ENCODE measurements around the gene CSAG1. TPM values are rescaled to one million over a fixed set of nuclear protein-coding genes. Genes with fewer than 3 reads are reported as not detected.
"Not testable (repeated sequence)": the region's sequence is repeated elsewhere in the genome, so short reads cannot be mapped to it uniquely, and the experiment has no call there.

Gene CSAG1
- not detected for polyA plus RNA-seq (ENCODE audit: insufficient read length in 4 of 4)

- DNase-seq (ENCODE audit: low read depth in 4 of 4, low spot score in 3 of 4): no peak
Measured at GRCh38 chrX:152733261-152733975, at the start of gene CSAG1, which contains the start of gene MAGEA12. TSS of gene CSAG1 (minus strand) at chrX:152733721. CDS start at chrX:152732460, 1,261 bp downstream. TSS of gene MAGEA12 (plus strand) at chrX:152733757. CDS start at chrX:152736162, 2,405 bp downstream.

GRCh38 chrX:152769549-152770289 lies 36.2 kb upstream of the CSAG1 start, which contains the start of gene MAGEA6:
TSS of gene MAGEA6 (minus strand) at chrX:152769689. CDS start at chrX:152767650, 2,039 bp downstream.
- not testable (repeated sequence) for DNase-seq (ENCODE audit: low read depth in 4 of 4, low spot score in 3 of 4)

DNA sequence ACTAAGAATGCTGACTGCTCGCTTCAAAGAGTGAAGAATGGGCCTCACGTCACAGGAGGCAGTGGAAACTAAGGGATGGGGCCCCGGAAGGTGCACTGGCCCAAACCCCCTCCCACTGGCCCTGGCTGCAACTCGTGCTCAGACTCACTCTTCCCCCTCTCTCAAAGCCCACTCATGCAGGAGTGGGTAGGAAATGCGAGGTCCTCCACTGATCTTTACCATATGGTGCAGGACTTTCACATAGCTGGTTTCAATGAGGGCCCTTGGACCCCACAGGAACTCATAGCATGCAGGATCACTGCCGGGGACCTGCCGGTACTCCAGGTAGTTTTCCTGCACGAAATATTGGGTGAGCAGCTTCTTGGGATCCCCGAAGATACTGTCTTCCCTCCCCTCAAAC lies 33.0 kb upstream of the CSAG1 start:
- DNase-seq (ENCODE audit: low read depth in 4 of 4, low spot score in 3 of 4): not testable (repeated sequence)

GRCh38 chrX:152761582-152761981 lies 28.1 kb upstream of the CSAG1 start:
- DNase-seq (ENCODE audit: low read depth in 4 of 4, low spot score in 3 of 4): not testable (repeated sequence)

DNA sequence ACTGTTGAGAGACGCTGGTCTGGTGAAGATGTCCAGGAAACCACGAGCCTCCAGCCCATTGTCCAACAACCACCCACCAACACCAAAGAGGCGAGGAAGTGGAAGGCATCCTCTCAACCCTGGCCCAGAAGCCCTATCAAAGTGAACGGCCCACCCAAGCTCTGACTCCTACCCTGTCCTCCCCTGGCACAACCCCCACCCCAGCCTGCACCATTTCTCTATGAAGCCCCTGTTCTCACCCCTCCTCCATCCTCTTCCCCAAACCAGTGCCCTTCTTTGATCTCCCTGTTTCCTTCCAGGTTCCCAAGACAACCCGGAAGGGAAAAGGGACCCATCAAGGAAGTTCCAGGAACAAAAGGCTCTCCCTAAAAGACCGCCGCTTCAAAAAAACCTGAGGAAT lies 26.0 kb upstream of the CSAG1 start:
- DNase-seq (ENCODE audit: low read depth in 4 of 4, low spot score in 3 of 4): not testable (repeated sequence)

DNA sequence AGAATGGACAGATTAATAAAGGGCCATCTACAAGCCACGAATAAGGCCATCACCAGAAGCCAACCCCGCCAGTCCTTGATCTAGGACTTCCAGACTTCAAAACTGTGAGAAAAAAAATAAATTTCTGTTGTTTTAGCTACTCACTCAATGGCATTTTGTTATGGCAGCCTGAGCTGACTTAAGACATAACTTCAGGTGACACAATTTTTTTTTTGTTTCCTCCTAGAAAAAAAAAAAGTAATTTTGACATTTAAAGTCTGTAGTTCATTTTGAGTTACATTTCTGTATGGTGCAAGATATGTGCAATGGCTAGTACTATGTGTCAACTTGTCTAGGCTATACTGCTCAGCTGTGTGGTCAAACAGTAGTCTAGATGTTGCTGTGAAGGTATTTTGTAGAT lies 25.4 kb upstream of the CSAG1 start, which contains the start of gene CSAG3:
CSAG3 (plus strand) TSS at position 301 of the 400 bp plus-strand sequence.
- DNase-seq (ENCODE audit: low read depth in 4 of 4, low spot score in 3 of 4): not testable (repeated sequence)

- not testable (repeated sequence) for DNase-seq (ENCODE audit: low read depth in 4 of 4, low spot score in 3 of 4)
Measured at GRCh38 chrX:152754871-152755270, 21.4 kb upstream of the CSAG1 start.

- not testable (repeated sequence) for DNase-seq (ENCODE audit: low read depth in 4 of 4, low spot score in 3 of 4)
Measured at GRCh38 chrX:152753686-152754650, 20.4 kb upstream of the CSAG1 start, which contains the start of gene MAGEA2. TSS of gene MAGEA2 (minus strand) at chrX:152753842. CDS start at chrX:152751363, 2,479 bp downstream.

DNA sequence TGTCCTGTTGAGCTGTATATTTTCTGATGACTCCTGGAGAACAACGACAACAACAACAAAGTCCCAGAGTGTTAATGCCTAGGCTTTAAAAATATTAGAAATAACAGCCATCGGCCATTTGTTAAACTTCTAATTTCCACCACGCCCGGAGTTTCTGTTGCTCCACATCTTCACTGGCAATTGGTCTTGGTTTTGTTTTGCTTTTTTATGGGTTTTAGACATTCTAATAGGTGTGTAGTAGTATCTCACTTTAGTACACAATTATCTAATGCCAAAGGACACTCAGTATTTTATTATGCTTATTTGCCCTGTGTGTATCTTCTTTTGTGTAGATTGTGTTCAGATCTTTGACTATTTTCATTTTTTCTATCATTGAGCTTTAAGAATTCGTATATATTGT lies 5.0 kb upstream of the CSAG1 start:
- DNase-seq (ENCODE audit: low read depth in 4 of 4, low spot score in 3 of 4): no peak

GRCh38 chrX:152736528-152736927 lies 3.0 kb upstream of the CSAG1 start:
- not testable (repeated sequence) for DNase-seq (ENCODE audit: low read depth in 4 of 4, low spot score in 3 of 4)

- no peak for DNase-seq (ENCODE audit: low read depth in 4 of 4, low spot score in 3 of 4)
Measured at GRCh38 chrX:152735860-152736511, 2.5 kb upstream of the CSAG1 start.

GRCh38 chrX:152735101-152735500 lies 1.6 kb upstream of the CSAG1 start:
- no peak for DNase-seq (ENCODE audit: low read depth in 4 of 4, low spot score in 3 of 4)

DNA sequence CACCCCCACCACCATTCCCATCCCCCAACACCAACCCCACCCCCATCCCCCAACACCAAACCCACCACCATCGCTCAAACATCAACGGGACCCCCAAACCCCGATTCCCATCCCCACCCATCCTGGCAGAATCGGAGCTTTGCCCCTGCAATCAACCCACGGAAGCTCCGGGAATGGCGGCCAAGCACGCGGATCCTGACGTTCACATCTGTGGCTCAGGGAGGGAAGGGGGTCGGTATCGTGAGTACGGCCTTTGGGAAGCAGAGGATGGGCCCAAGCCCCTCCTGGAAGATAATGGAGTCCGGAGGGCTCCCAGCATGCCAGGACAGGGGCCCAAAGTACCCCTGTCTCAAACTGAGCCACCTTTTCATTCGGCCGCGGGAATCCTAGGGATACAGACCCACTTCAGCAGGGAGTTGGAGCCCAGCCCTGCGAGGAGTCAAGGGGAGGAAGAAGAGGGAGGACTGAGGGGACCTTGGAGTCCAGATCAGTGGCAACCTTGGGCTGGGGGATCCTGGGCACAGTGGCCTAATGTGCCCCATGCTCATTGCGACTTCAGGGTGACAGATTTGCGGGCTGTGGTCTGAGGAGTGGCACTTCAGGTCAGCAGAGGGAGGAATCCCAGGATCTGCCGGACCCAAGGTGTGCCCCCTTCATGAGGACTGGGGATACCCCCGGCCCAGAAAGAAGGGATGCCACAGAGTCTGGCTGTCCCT lies 780 bp upstream of the CSAG1 start:
- DNase-seq (ENCODE audit: low read depth in 4 of 4, low spot score in 3 of 4): not testable (repeated sequence)

GRCh38 chrX:152725409-152725808 lies 8.1 kb downstream of the CSAG1 start:
- no peak for DNase-seq (ENCODE audit: low read depth in 4 of 4, low spot score in 3 of 4)

- DNase-seq (ENCODE audit: low read depth in 4 of 4, low spot score in 3 of 4): not testable (repeated sequence)
Measured at GRCh38 chrX:152713815-152714787, 19.4 kb downstream of the CSAG1 start, which contains the start of gene MAGEA2B. TSS of gene MAGEA2B (plus strand) at chrX:152714628. CDS start at chrX:152717107, 2,479 bp downstream.

DNA sequence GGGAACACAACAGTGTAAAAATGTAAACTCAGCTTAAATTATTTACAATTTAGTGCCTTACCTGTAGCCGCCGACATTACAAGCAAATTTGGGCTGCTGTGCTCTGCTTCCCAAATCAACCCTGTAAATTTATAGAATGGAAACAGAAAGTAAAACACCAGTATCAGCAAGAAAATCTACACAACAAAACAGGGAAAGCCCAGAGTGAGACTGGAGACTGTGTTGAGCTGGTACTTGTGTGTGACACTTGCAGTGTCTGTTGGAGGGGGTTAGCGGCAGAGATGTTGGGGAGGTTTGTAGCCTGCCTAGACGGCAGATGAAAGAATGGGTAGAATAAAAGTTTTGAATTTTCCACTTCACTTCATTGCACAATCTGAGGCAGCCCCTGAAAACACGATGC lies 20.3 kb downstream of the CSAG1 start:
- DNase-seq (ENCODE audit: low read depth in 4 of 4, low spot score in 3 of 4): not testable (repeated sequence)

GRCh38 chrX:152709173-152709572 lies 24.3 kb downstream of the CSAG1 start, which contains the start of gene CSAG2:
TSS of gene CSAG2 (minus strand) at chrX:152709273. CDS start at chrX:152709112, 161 bp downstream.
- DNase-seq (ENCODE audit: low read depth in 4 of 4, low spot score in 3 of 4): not testable (repeated sequence)

DNA sequence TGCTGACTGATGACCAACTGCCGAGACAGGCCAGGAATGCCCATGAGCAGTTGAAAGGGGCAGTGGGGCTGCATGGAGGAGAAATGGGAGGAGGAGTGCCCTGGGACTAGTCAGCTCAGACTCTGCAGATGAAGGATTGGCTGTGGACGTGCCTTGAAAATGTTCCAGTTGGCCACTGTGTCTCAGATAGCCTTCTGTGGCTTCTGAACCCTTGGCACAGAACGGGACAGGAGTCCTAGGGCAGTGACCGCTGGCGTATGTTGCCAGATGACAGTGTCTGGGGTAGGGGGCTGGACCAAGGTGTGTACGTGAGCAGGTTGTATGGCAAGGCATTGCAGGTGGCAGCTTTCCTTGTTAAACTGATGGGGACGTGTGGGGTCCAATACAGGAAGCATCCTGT lies 27.0 kb downstream of the CSAG1 start:
- not testable (repeated sequence) for DNase-seq (ENCODE audit: low read depth in 4 of 4, low spot score in 3 of 4)
